Endothelial cell of umbilical vein (primary cell): ENCODE results near the gene KIF17. TPM values are rescaled to one million over a fixed set of nuclear protein-coding genes. Genes with fewer than 3 reads are reported as not detected.

Experiments used
- BruUV-seq: library from RNA; stranded (reverse); fragments of 400-500 nt; replicated peaks from 2 replicates; lab custom pipeline; 2021; lab: Mats Ljungman, UMichigan
- CTCF ChIA-PET: fragments of 300-600, 350-600 bp; sonication (Branson Sonifier 250); formaldehyde crosslinking; loops from one replicate; lab custom pipeline; 2021; ENCODE audit warnings: antibody characterized with exemption, inconsistent platforms; lab: Charles Lee
- POLR2A ChIA-PET: fragments of 300-600, 350-600 bp; sonication (Branson Sonifier 250); formaldehyde crosslinking; loops from one replicate; lab custom pipeline; 2021; ENCODE audit warnings: antibody characterized with exemption, inconsistent platforms; lab: Charles Lee
- DNase-seq: peaks from one replicate; pipeline ENCODE4 v3.0.0-alpha.2; 2011; ENCODE audit warnings: low read depth, low spot score
- FAIRE-seq: peaks from 2 replicates; lab custom pipeline; 2011; peaks lifted over from hg19 to GRCh38; lab: Jason Lieb, UNC
- H2AFZ ChIP-seq: 2 replicates; pipeline ENCODE4 v1.6.0; 2012; ENCODE audit warnings: low read depth, low read length, control low read depth, inconsistent platforms
- H3K27ac ChIP-seq: 2 replicates; pipeline ENCODE4 v1.5.1; 2011; ENCODE audit warnings: low read depth, mild to moderate bottlenecking, control low read depth, low read length, moderate library complexity; ENCODE audit not compliant: insufficient read depth
- H3K27me3 ChIP-seq, 2 experiments: 2 replicates each; pipeline versions ENCODE4 v1.6.0 to v1.6.1; 2011; ENCODE audit warnings: low read length in 2 of 2, mixed read lengths in 1 of 2; ENCODE audit not compliant: control insufficient read depth in 2 of 2, insufficient read depth in 2 of 2
- H3K36me3 ChIP-seq, 2 experiments: 2 replicates in 1 of 2; 3 replicates in 1 of 2; pipeline ENCODE4 v1.5.1; 2011; ENCODE audit warnings: low read length in 2 of 2, mild to moderate bottlenecking in 1 of 2, moderate library complexity in 1 of 2; ENCODE audit not compliant: control insufficient read depth in 2 of 2, insufficient read depth in 2 of 2; ENCODE audit errors: extremely low read depth in 1 of 2
- H3K4me1 ChIP-seq: 3 replicates; pipeline ENCODE4 v1.5.1; 2011; ENCODE audit warnings: mild to moderate bottlenecking, low read length; ENCODE audit not compliant: control insufficient read depth, insufficient read depth; ENCODE audit errors: extremely low read depth
- H3K4me2 ChIP-seq: 2 replicates; pipeline ENCODE4 v1.6.1; 2011; ENCODE audit warnings: low read length, control low read depth, mixed read lengths; ENCODE audit not compliant: insufficient read depth
- H3K4me3 ChIP-seq, 3 experiments: fragments of 200-600 bp in 1 of 3; sonication (generic), shearing (Covaris generic) in 1 of 3; replicated peaks in 1 of 3; 2 replicates each; pipeline ENCODE4 v1.5.1; 2011 to 2016; ENCODE audit warnings: control low read depth in 3 of 3, low read length in 3 of 3, mild to moderate bottlenecking in 2 of 3, inconsistent platforms in 1 of 3, low read depth in 1 of 3, moderate library complexity in 1 of 3; ENCODE audit not compliant: insufficient read depth in 1 of 3
- H3K79me2 ChIP-seq: 2 replicates; pipeline ENCODE4 v1.6.0; 2012; ENCODE audit warnings: low read length, inconsistent platforms; ENCODE audit not compliant: control insufficient read depth, insufficient read depth
- H3K9ac ChIP-seq: replicated peaks from 2 replicates; pipeline ENCODE3; 2011; ENCODE audit warnings: low read length, control low read depth; ENCODE audit not compliant: insufficient read depth; ENCODE audit errors: extremely low read depth
- H3K9me1 ChIP-seq: replicated peaks from 3 replicates; pipeline ENCODE4 v1.6.0; 2011; ENCODE audit warnings: mild to moderate bottlenecking, low read length; ENCODE audit not compliant: control insufficient read depth, insufficient read depth; ENCODE audit errors: extremely low read depth
- H3K9me3 ChIP-seq: replicated peaks from 2 replicates; pipeline ENCODE4 v1.5.1; 2012; ENCODE audit warnings: low read length, inconsistent platforms; ENCODE audit not compliant: control insufficient read depth, insufficient read depth
- H4K20me1 ChIP-seq: replicated peaks from 2 replicates; pipeline ENCODE3; 2011; ENCODE audit warnings: mild to moderate bottlenecking, low read length; ENCODE audit not compliant: control insufficient read depth, insufficient read depth; ENCODE audit errors: extremely low read depth
- EZH2 ChIP-seq: IDR thresholded peaks from 2 replicates; pipeline ENCODE4 v1.6.1; 2012; ENCODE audit warnings: borderline replicate concordance, low read depth, mild to moderate bottlenecking, moderate library complexity, low read length, inconsistent platforms; ENCODE audit not compliant: severe bottlenecking
- FOS ChIP-seq: IDR thresholded peaks from 2 replicates; pipeline ENCODE4 v1.6.1; 2011; ENCODE audit warnings: mild to moderate bottlenecking, low read length, moderate library complexity, borderline replicate concordance; ENCODE audit not compliant: insufficient read depth
- JUN ChIP-seq: IDR thresholded peaks from 2 replicates; pipeline ENCODE4 v1.6.1; 2011; ENCODE audit warnings: borderline replicate concordance, low read depth; ENCODE audit not compliant: insufficient read length, insufficient read depth
- MYC ChIP-seq: IDR thresholded peaks from one replicate; pipeline ENCODE4 v1.6.1; 2011; ENCODE audit warnings: mild to moderate bottlenecking, low read depth, low read length
- POLR2A ChIP-seq: IDR thresholded peaks from 2 replicates; pipeline ENCODE4 v1.6.1; 2012; ENCODE audit warnings: low read depth, mild to moderate bottlenecking, control low read depth, low read length
- POLR2AphosphoS5 ChIP-seq: IDR thresholded peaks from 2 replicates; pipeline ENCODE4 v1.6.1; 2012; ENCODE audit warnings: low read depth, mild to moderate bottlenecking, control low read depth, low read length, moderate library complexity; ENCODE audit not compliant: insufficient read depth
- dilution Hi-C: fragments of 300-500 bp; cut with MboI; formaldehyde crosslinking; loops from one replicate; pipeline ENCODE4 v1.15.0; 2019; ENCODE audit warnings: low sequenced_read_pairs; ENCODE audit not compliant: extremely low pct_ligation_motif_present
- intact Hi-C: fragments of 100-400 bp; cut with micrococcal nuclease; formaldehyde crosslinking; loops from one replicate; pipeline ENCODE4 v1.10.0; 2022
- polyA plus RNA-seq, 4 experiments: library from polyadenylated mRNA; depleted of rRNA in 3 of 4; stranded (reverse) in 3 of 4; unstranded in 1 of 4; fragments of >200 nt; gene quantifications; 2 replicates each; pipeline versions ENCODE4 v1.2.1 to v1.2.3, GENCODE V29; 2011 to 2012; ENCODE audit warnings: missing spikeins in 1 of 4
- total RNA-seq: library from RNA; stranded (reverse); gene quantifications from 2 replicates; pipeline ENCODE4 v1.2.3, GENCODE V29; 2021
- TF ChIP-seq, protein P1 (sequence below), 2 donors: IDR thresholded peaks; 1 replicate in 1 of 2; 2 replicates in 1 of 2; pipeline ENCODE4 v1.5.1; 2011; ENCODE audit warnings: low read length in 2 of 2, mild to moderate bottlenecking in 2 of 2, moderate library complexity in 2 of 2, control low read depth in 1 of 2, inconsistent platforms in 1 of 2, low read depth in 1 of 2; ENCODE audit not compliant: insufficient read depth in 1 of 2; ENCODE audit errors: extremely low read depth in 1 of 2
- TF ChIP-seq, protein P2 (sequence below): IDR thresholded peaks from 2 replicates; pipeline ENCODE4 v1.6.1; 2011; ENCODE audit not compliant: insufficient read depth, insufficient read length

KIF17 gene
- total and polyA plus RNA-seq, 2 donors (not counting 3 experiments of a cell fraction or from before 2014, with no cell fraction given) = 1.1 to 1.5 TPM

DNA sequence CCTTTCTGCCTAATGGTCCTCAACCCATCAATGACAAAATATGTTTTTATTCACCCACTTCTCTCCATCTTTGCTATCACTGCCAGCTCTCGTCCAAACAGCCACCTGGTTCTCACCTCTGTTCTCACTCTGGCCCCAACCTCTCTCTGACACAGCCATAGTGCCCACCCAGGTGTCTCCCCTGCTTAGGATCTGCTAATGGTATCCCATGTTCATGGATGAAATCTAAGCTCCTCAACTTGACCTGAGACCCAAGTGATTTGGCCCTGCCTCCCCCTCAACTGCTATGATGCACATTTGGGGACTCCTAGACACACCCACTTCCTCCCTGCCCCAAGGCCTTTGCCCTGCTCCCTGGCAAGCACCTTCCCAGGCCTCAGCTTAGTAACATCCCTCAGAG, 25.9 kb downstream of the KIF17 start:
- Histone ChIP-seq H3K4me2 (no peak overlapping the region), H3K36me3 (no peaks in the 10 kb centered on the region), H3K9ac (no peak overlapping the region), H3K27ac (no peak overlapping the region), H2AFZ (no peak overlapping the region), H3K4me1 (peaks cover under 1% of the 10 kb centered on the region), H3K79me2 (no peaks in the 10 kb centered on the region), H3K9me3 (no peaks in the 10 kb centered on the region), H4K20me1 (no peaks in the 10 kb centered on the region), H3K9me1 (no peaks in the 10 kb centered on the region), H3K4me3 (no peak overlapping the region), H3K27me3 (no peaks in the 10 kb centered on the region)
- intact Hi-C loops (loop anchor here (10.0 kb wide), 1 partner anchor 383 kb away; no protein-coding TSS in a partner anchor), dilution Hi-C loops (no loop called here)
- POLR2A ChIA-PET = no interaction called here
- CTCF ChIA-PET = interaction anchor here (2.9 kb wide), 1 partner anchor 504 kb away, joined by 22 read pairs; no protein-coding TSS in a partner anchor
- no TSS peak for BruUV-seq
- no peak for TF ChIP-seq JUN
- TF ChIP-seq EZH2 = no peak
- TF ChIP-seq MYC = no peak
- TF ChIP-seq, protein P1, sequence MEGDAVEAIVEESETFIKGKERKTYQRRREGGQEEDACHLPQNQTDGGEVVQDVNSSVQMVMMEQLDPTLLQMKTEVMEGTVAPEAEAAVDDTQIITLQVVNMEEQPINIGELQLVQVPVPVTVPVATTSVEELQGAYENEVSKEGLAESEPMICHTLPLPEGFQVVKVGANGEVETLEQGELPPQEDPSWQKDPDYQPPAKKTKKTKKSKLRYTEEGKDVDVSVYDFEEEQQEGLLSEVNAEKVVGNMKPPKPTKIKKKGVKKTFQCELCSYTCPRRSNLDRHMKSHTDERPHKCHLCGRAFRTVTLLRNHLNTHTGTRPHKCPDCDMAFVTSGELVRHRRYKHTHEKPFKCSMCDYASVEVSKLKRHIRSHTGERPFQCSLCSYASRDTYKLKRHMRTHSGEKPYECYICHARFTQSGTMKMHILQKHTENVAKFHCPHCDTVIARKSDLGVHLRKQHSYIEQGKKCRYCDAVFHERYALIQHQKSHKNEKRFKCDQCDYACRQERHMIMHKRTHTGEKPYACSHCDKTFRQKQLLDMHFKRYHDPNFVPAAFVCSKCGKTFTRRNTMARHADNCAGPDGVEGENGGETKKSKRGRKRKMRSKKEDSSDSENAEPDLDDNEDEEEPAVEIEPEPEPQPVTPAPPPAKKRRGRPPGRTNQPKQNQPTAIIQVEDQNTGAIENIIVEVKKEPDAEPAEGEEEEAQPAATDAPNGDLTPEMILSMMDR (IDR thresholded peaks at IDR 0.05; ENCODE audit: extremely low read depth in 1 of 2, insufficient read depth in 1 of 2, low read depth in 1 of 2, low read length in 2 of 2) = no peak
- TF ChIP-seq POLR2AphosphoS5 = no peak
- no peak for TF ChIP-seq FOS
- TF ChIP-seq POLR2A = no peak
- TF ChIP-seq, protein P2, sequence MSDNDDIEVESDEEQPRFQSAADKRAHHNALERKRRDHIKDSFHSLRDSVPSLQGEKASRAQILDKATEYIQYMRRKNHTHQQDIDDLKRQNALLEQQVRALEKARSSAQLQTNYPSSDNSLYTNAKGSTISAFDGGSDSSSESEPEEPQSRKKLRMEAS = no peak
- FAIRE-seq (no peak), DNase-seq (no peak)
